Measurements from ENCODE around the gene GPR132.

GPR132 gene

GRCh38 chr14:105058521-105059034, 6.7 kb downstream of the GPR132 start:
- Mint-ChIP-seq H3K4me3 (no peak overlapping the region), H3K4me1 (peaks cover 53% of the 10 kb centered on the region)
- CTCF ChIA-PET = interaction anchor here (1.3 to 10.1 kb wide), 5 partner anchors 11 to 36 kb away, joined by 3 to 111 read pairs (median 5); no protein-coding TSS in a partner anchor

GRCh38 chr14:105056303-105056831, 8.9 kb downstream of the GPR132 start:
- H3K4me3 Mint-ChIP-seq = no peak overlapping the region
- no peak overlapping the region for H3K27ac Mint-ChIP-seq
- H3K9me3 Mint-ChIP-seq = no peaks in the 10 kb centered on the region
- CTCF ChIA-PET = interaction anchor here (1.6 kb wide), 1 partner anchor 11 kb away, joined by 6 read pairs; no protein-coding TSS in a partner anchor
- peaks cover 32% of the 10 kb centered on the region for H3K4me1 Mint-ChIP-seq
- peaks cover 49% of the 10 kb centered on the region for H3K36me3 Mint-ChIP-seq
- DNase-seq = no peak
- H3K27me3 Mint-ChIP-seq = no peaks in the 10 kb centered on the region

More at GRCh38 chr14:105058521-105059034, 6.7 kb downstream of the GPR132 start:
- H3K27me3 Mint-ChIP-seq = no peaks in the 10 kb centered on the region
- H3K36me3 Mint-ChIP-seq = peaks cover 48% of the 10 kb centered on the region
- no peaks in the 10 kb centered on the region for H3K9me3 Mint-ChIP-seq
- DNase-seq = no peak
- peak overlapping the region; percentile 90 for H3K27ac Mint-ChIP-seq

GRCh38 chr14:105055736-105056302, 9.4 kb downstream of the GPR132 start:
- Mint-ChIP-seq H3K4me1 (peaks cover 31% of the 10 kb centered on the region), H3K27me3 (no peaks in the 10 kb centered on the region), H3K36me3 (peaks cover 53% of the 10 kb centered on the region), H3K9me3 (no peaks in the 10 kb centered on the region), H3K4me3 (no peak overlapping the region), H3K27ac (no peak overlapping the region)
- DNase-seq = no peak
- CTCF ChIA-PET = interaction anchor here (1.5 kb wide), 1 partner anchor 10 kb away, joined by 5 read pairs; no protein-coding TSS in a partner anchor

GRCh38 chr14:105055334-105055733, 9.9 kb downstream of the GPR132 start:
- H3K27me3 Mint-ChIP-seq = no peaks in the 10 kb centered on the region
- peaks cover 26% of the 10 kb centered on the region for H3K4me1 Mint-ChIP-seq
- CTCF ChIA-PET = interaction anchor here (1.5 kb wide), 1 partner anchor 10 kb away, joined by 5 read pairs; no protein-coding TSS in a partner anchor
- no peak overlapping the region for H3K27ac Mint-ChIP-seq
- no peaks in the 10 kb centered on the region for H3K9me3 Mint-ChIP-seq
- DNase-seq = no peak
- H3K4me3 Mint-ChIP-seq = no peak overlapping the region
- H3K36me3 Mint-ChIP-seq = peaks cover 54% of the 10 kb centered on the region

GRCh38 chr14:105053996-105054395, 11.2 kb downstream of the GPR132 start:
- Mint-ChIP-seq H3K4me1 (peaks cover 12% of the 10 kb centered on the region), H3K27me3 (no peaks in the 10 kb centered on the region), H3K9me3 (no peaks in the 10 kb centered on the region), H3K4me3 (no peak overlapping the region), H3K27ac (peak overlapping the region; percentile 37), H3K36me3 (peaks cover 48% of the 10 kb centered on the region)
- CTCF ChIA-PET = interaction anchor here (0.7 to 1.3 kb wide), 3 partner anchors 9 to 61 kb away, joined by 3 to 4 read pairs (median 3); no protein-coding TSS in a partner anchor
- no peak for DNase-seq

GRCh38 chr14:105053421-105053820, 11.8 kb downstream of the GPR132 start:
- H3K4me3 Mint-ChIP-seq = no peak overlapping the region
- H3K9me3 Mint-ChIP-seq = no peaks in the 10 kb centered on the region
- peaks cover 8% of the 10 kb centered on the region for H3K4me1 Mint-ChIP-seq
- no peak overlapping the region for H3K27ac Mint-ChIP-seq
- H3K27me3 Mint-ChIP-seq = no peaks in the 10 kb centered on the region
- CTCF ChIA-PET = interaction anchor here (0.7 to 1.3 kb wide), 3 partner anchors 8 to 60 kb away, joined by 3 to 4 read pairs (median 3); no protein-coding TSS in a partner anchor
- DNase-seq = no peak
- H3K36me3 Mint-ChIP-seq = peaks cover 48% of the 10 kb centered on the region

GRCh38 chr14:105052110-105052458, 13.1 kb downstream of the GPR132 start:
- Mint-ChIP-seq H3K4me3 (no peak overlapping the region), H3K9me3 (no peaks in the 10 kb centered on the region), H3K27ac (no peak overlapping the region), H3K36me3 (peaks cover 41% of the 10 kb centered on the region), H3K4me1 (peaks cover 3% of the 10 kb centered on the region), H3K27me3 (no peaks in the 10 kb centered on the region)
- DNase-seq = no peak
- CTCF ChIA-PET = no interaction called here

- H3K27me3 Mint-ChIP-seq = no peaks in the 10 kb centered on the region
- peaks cover 3% of the 10 kb centered on the region for H3K4me1 Mint-ChIP-seq
- H3K27ac Mint-ChIP-seq = no peak overlapping the region
- no peak for DNase-seq
- H3K9me3 Mint-ChIP-seq = no peaks in the 10 kb centered on the region
- peaks cover 37% of the 10 kb centered on the region for H3K36me3 Mint-ChIP-seq
- H3K4me3 Mint-ChIP-seq = no peak overlapping the region
- CTCF ChIA-PET = no interaction called here
Observed at GRCh38 chr14:105051182-105052109, 13.8 kb downstream of the GPR132 start.

GRCh38 chr14:105050551-105050897, 14.7 kb downstream of the GPR132 start:
- Mint-ChIP-seq H3K27ac (no peak overlapping the region), H3K36me3 (peaks cover 36% of the 10 kb centered on the region), H3K27me3 (no peaks in the 10 kb centered on the region), H3K4me3 (no peak overlapping the region), H3K9me3 (no peaks in the 10 kb centered on the region), H3K4me1 (peaks cover 8% of the 10 kb centered on the region)
- no peak for DNase-seq
- CTCF ChIA-PET = no interaction called here

- peaks cover under 1% of the 10 kb centered on the region for H3K27me3 Mint-ChIP-seq
- DNase-seq = no peak
- H3K4me1 Mint-ChIP-seq = peaks cover 11% of the 10 kb centered on the region
- H3K36me3 Mint-ChIP-seq = peaks cover 30% of the 10 kb centered on the region
- CTCF ChIA-PET = no interaction called here
- no peak overlapping the region for H3K27ac Mint-ChIP-seq
- H3K9me3 Mint-ChIP-seq = no peaks in the 10 kb centered on the region
- no peak overlapping the region for H3K4me3 Mint-ChIP-seq
Observed at GRCh38 chr14:105049753-105050550, 15.3 kb downstream of the GPR132 start.

GRCh38 chr14:105047283-105048016, 17.8 kb downstream of the GPR132 start:
- Mint-ChIP-seq H3K36me3 (peaks cover 18% of the 10 kb centered on the region), H3K9me3 (no peaks in the 10 kb centered on the region), H3K27me3 (peaks cover 12% of the 10 kb centered on the region), H3K27ac (peak overlapping the region; percentile 24), H3K4me3 (no peak overlapping the region), H3K4me1 (peaks cover 15% of the 10 kb centered on the region)
- DNase-seq = no peak
- CTCF ChIA-PET = interaction anchor here (0.9 to 6.8 kb wide), 5 partner anchors 11 to 152 kb away, joined by 3 to 122 read pairs (median 3); partner anchors contain the start of gene GPR132

- Mint-ChIP-seq H3K4me3 (no peak overlapping the region), H3K27me3 (peaks cover 12% of the 10 kb centered on the region), H3K27ac (no peak overlapping the region), H3K36me3 (peaks cover 16% of the 10 kb centered on the region), H3K4me1 (peaks cover 15% of the 10 kb centered on the region), H3K9me3 (no peaks in the 10 kb centered on the region)
- CTCF ChIA-PET = interaction anchor here (0.8 to 6.8 kb wide), 9 partner anchors 13 to 152 kb away, joined by 3 to 122 read pairs (median 4); partner anchors contain the start of genes CDCA4 and GPR132
- no peak for DNase-seq
Observed at GRCh38 chr14:105046891-105047282, 18.3 kb downstream of the GPR132 start.
